ENCODE results near the gene GFY.

DNA sequence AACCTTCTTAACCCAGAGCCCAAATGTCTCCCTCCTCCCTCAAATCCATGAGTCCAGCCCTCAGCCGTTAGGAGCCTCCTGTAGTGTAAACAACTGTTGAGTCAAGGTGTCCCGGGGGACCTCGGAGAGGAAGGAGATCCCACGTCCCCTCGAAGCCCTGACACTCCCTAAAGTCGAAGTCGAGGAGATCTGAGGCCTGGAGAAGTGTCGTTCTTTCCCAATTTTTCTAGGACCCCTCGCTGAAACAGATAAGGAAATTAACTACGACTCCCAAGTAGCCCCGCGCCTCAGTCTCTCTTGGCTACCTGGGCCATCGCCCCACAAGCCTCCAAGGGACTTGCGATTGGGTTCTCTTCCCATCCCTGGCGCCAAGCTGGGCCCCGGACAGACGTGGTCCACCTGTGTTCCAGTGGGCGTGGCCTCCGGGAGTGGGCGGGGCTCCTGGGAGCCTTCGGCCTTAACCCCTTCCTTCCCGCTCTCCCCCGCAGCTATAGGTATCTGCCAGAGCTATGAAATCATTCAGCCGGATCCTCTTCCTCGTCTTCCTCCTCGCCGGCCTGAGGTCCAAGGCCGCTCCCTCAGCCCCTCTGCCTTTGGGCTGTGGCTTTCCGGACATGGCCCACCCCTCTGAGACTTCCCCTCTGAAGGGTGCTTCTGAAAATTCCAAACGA is 869 bp downstream of the GFY start:
- TF ChIP-seq, protein P1, sequence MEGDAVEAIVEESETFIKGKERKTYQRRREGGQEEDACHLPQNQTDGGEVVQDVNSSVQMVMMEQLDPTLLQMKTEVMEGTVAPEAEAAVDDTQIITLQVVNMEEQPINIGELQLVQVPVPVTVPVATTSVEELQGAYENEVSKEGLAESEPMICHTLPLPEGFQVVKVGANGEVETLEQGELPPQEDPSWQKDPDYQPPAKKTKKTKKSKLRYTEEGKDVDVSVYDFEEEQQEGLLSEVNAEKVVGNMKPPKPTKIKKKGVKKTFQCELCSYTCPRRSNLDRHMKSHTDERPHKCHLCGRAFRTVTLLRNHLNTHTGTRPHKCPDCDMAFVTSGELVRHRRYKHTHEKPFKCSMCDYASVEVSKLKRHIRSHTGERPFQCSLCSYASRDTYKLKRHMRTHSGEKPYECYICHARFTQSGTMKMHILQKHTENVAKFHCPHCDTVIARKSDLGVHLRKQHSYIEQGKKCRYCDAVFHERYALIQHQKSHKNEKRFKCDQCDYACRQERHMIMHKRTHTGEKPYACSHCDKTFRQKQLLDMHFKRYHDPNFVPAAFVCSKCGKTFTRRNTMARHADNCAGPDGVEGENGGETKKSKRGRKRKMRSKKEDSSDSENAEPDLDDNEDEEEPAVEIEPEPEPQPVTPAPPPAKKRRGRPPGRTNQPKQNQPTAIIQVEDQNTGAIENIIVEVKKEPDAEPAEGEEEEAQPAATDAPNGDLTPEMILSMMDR (IDR thresholded peaks at IDR 0.05; ENCODE audit: extremely low read depth in 1 of 2, insufficient read depth in 1 of 2, low read depth in 1 of 2, low read length in 2 of 2), result no peak
- TF ChIP-seq POLR2AphosphoS5 (IDR thresholded peaks at IDR 0.05; ENCODE audit: insufficient read depth, low read depth, low read length) (no peak), POLR2A (IDR thresholded peaks at IDR 0.05; ENCODE audit: low read depth, low read length) (no peak), GATA2 (IDR thresholded peaks at IDR 0.05; ENCODE audit: insufficient read depth, insufficient read length, low read depth, low read length) (no peak), JUN (IDR thresholded peaks at IDR 0.05; ENCODE audit: borderline replicate concordance, insufficient read depth, insufficient read length, low read depth) (no peak)
- TF ChIP-seq, protein P2, sequence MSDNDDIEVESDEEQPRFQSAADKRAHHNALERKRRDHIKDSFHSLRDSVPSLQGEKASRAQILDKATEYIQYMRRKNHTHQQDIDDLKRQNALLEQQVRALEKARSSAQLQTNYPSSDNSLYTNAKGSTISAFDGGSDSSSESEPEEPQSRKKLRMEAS (IDR thresholded peaks at IDR 0.05; ENCODE audit: insufficient read depth, insufficient read length), result no peak

Measured in endothelial cell of umbilical vein (primary cell).